NCI-H1092 treated with DMSO at 0.1 percent for 48 hours (cell line): ENCODE measurements around the gene MADCAM1.

Source experiments
- DNase-seq: peaks from one replicate; lab custom pipeline; 2025; lab: John Stamatoyannopoulos, UW

MADCAM1 gene

DNA sequence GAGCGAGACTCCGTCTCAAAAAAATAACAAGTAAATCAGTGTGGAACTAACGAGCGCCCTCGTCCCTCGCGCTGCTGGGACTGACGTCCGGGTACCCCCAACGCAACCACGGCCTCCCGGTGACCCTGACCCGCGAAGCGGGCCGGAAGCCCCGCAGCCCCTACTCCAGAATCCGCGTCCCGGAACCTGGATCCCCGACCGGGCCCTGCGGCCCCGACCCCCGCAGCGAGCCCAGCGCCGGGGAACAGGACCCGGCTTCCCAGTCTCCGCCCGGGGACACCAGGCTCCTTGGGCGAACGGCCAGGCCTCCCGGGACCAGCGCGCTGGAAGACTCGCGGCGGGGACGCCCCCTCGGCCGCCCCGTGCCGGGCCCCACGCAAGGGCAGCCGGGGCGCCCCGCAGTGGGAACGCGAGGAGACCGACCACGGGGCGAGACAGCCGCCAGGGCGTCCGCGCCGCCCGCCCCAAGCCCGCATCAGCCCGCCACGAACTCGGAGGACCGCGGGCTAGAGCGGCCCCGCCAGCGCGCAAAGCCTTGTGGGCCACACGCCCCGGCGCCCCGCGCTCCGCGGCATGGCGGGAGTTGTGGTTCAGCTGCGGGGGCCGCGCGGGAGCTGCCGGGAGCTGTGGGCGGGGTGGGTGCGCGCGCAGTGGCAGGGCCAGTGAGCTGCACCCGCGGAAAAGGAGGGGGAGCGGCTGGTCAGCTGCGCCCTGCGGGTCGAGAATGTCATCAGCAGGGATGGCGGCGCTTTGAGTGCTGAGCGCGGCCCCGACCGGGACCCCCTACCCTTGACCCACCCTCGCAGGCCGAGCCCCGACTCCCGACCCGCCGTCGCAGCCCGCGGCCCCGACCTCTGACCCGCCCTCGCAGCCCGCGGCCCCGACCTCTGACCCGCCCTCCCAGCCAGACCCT is 7.5 kb upstream of the MADCAM1 start:
- peak; percentile 93 for DNase-seq

DNA sequence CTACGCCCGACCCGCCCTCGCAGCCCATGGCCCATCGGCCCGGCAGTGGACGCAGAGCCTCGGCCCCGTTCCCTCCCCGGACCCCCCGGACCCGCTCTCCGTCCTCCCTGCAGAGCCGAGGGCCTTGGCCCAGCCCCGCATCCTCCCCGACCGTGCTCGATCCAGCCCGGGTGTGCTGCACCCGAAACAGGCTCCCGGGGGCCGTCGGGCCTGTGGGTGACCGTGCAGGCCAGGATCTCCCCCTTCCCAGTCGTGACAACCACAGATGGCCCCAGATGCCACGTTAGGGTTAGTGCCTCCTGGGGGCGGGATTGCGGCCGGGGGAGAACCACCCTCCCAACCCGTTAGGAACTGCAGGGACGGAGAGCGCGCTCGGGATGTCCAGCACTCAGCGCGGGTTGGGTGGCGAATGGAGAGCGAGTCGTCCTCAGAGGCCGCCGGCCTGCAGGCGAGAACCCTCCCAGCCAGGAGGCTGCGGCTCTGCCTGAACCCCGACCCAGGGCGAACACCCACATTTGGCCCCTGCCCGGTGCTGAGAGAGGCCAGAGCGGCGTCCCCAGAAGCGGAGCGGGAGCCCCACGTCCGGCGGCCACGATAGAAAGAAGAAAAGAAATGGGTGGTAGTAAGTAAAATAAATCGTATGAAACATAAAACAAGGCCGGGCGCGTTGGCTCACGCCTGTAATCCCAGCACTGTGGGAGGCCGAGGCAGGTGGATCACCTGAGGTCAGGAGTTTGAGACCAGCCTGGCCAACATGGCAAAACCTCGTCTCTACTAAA is 6.7 kb upstream of the MADCAM1 start:
- DNase-seq, result no peak

DNA sequence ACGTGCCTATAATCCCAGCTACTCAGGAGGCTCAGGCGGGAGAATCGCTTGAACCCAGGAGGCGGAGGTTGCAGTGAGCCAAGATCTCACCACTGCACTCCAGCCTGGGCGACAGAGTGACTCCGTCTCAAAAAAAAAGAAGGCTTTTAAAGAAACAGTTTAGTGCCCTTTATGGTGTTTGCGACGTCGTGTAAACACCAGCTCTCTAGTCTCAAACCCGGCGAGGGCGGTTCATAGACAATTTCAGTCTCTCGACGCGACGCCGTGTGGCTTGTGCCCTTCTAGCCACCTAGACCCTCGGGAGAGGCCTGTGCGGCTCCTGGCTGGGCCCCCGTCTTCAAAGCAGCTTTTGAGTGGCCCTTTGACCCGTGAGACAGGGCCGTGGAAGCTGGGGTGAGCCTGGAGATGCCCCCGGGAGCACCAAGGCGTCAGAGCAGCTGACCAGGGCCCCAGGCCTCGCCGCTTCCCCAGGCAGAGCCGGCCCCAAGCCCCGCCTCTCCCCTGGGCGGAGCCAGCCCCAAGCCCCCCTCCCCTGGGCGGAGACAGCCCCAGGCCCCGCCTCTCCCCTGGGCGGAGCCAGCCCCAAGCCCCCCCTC is 5.0 kb upstream of the MADCAM1 start:
- DNase-seq, result no peak

DNA sequence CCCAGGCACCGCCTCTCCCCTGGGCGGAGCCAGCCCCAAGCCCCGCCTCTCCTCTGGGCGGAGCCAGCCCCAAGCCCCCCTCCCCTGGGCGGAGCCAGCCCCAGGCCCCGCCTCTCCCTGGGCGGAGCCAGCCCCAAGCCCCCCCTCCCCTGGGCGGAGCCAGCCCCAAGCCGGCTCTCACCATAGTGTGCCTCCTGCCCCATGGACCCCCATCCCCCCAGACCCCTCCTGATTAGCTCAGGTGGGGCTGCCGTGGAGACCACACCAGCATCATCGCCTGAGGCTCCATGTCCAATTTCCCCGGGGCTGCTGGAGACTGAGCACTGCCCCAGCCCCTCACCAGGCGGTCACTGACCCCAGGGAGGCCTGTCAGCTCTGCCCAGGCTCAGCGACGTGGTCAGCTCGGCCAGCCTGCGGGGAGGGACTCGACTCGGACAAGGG is 4.2 kb upstream of the MADCAM1 start:
- DNase-seq, result no peak

DNA sequence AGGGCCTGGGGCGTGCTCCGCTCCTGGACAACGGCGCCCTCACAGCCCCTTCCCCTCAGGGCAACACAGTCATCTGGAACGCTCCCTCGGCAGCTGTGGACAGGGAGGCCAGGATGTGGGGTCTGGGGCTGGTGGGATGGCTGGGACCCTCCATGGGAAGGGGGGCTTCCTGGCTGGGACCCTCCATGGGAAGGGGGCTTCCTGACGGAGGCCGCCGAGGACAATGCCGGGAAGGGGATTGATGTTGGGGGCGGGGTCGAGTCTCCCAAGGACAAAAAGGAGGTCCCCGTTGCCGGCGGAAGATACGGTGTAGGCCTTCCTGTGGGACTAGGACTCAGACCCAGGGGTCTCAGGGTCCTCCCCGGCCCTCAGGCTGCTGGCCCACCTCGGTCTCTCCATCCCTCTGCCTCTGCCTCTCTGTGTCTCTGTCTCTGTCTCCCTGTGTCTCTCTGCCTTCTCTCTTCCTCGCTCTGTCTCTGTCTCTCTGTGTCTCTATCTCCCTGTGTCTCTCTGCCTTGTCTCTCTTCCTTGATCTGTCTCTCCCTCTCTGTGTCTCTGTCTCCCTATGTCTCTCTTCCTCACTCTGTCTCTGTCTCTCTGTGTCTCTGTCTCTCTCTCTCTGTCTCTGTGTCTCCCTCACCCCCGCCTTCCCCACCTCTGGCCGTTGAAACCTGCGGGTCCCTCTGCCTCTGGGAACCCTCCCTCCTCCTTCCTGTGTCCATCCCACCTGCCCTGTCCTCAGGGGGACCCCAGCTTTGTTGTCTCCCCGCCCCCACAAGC is 2.7 kb upstream of the MADCAM1 start:
- DNase-seq, result no peak

DNA sequence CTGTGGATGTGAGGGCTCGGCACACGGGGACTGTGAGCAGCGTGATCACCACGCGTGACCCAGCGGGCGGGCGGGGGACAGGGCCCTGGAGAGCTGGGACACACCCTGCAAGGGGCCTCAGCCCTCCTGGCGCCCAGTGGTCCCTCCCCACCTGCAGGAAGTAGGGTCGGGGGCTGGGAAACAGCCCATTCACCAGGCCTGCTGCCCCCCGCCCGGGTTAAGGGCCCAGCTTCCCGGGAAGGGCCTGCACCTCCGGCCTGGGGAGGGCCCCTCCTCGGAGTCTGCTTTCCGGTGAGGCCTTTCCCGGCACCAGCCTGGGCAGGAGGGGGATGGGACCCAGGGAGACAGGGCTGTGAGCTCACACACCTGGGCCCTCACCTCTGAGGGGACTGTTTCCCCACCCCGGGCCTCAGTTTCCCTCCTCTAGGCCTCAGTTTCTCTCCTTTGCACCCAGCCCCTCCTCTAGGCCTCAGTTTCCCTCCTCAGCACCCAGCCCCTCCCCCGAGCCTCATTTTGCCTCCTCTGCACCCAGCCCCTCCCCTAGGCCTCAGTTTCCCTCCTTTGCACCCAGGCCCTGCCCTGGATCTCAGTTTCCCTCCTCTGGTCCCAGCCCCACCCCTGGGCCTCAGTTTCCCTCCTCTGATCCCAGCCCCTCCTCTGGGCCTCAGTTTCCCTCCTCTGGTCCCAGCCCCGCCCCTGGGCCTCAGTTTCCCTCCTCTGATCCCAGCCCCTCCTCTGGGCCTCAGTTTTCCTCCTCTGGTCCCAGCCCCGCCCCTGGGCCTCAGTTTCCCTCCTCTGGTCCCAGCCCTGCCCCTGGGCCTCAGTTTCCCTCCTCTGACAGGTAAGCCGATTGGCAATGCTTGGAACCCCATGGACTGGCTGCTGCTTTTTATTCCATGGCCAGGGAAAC is 1.9 kb upstream of the MADCAM1 start:
- DNase-seq, result no peak

DNA sequence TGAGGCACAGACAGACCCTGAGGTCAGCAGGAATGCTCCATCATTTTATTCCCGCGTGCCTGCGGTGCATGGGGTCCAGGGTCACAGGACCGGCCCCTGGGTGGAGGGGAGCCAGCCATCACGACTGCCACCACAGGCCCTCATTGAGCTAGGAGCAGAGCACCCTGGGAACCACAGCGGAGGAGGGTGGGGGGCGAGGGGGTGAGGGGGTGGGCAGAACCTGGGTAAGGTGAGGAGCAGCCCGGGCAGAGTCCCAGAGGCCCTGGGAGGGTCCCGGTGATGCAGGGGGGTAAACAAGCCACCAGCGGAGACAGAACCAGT is 1.2 kb upstream of the MADCAM1 start:
- DNase-seq, result no peak

DNA sequence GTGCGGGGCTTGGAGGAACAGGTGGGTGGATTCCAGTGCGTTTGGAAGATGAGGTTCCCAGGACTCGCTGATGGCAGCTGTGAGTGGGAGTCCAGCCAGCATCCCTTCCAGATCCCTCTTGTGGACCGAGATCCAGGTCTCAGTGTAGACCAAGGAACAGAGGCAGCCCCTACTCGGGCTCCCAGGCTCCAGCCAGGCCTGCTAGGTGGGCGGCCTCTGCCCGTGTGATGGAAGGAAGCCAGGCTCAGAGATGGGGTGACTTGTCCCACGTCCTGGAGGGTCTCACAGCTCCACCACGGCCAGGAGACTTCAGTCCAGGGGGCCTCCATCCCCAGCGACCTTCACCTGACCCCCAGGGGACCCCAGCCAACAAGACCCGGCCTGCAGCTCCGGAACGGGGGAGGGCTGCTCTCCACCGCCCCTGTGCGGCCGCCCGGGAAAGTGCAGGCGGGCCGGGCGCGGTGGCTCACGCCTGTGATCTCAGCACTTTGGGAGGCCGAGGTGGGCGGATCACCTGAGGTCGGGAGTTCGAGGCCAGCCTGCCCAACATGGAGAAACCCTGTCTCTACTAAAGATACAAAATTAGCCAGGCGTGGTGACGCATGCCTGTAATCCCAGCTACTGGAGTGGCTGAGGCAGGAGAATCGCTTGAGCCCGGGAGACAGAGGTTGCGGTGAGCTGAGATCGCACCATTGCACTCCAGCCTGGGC is 729 bp upstream of the MADCAM1 start:
- DNase-seq, result peak; percentile 24

DNA sequence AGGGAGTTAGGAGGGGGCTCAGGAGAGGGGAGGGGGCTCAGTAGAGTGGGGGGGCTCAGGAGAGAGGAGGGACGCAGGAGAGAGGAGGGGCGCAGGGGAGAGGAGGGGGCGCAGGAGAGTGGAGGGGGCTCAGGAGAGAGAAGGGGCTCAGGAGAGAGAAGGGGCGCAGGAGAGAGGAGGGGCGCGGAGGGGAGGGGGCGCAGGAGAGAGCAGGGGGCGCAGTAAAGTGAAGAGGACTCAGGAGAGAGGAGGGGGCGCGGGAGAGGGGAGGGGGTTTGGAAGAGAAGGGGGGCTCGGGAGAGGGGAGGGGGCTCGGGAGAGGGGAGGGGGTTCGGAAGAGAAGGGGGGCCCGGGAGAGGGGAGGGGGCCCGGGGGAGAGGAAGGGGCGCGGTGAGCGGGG is 700 bp downstream of the MADCAM1 start:
- DNase-seq, result no peak

DNA sequence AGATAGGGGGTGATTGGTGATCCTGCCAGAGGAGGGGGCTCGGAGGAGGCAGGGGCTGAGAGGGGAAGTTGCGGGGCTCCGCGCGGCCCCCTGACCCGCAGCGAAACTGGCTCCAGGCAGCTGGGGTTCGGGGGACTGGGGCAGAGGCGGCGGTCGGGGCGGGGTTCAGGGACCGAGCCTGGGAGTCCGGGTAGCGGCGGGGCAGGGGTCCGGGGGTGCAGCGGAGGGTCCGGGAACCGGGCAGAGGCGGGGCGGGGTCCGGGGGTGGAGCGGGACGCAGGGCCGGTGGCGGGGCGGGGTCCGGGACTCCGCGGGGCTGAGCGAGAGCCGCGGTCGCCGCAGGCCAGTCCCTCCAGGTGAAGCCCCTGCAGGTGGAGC is 1.2 kb downstream of the MADCAM1 start:
- no peak for DNase-seq

DNA sequence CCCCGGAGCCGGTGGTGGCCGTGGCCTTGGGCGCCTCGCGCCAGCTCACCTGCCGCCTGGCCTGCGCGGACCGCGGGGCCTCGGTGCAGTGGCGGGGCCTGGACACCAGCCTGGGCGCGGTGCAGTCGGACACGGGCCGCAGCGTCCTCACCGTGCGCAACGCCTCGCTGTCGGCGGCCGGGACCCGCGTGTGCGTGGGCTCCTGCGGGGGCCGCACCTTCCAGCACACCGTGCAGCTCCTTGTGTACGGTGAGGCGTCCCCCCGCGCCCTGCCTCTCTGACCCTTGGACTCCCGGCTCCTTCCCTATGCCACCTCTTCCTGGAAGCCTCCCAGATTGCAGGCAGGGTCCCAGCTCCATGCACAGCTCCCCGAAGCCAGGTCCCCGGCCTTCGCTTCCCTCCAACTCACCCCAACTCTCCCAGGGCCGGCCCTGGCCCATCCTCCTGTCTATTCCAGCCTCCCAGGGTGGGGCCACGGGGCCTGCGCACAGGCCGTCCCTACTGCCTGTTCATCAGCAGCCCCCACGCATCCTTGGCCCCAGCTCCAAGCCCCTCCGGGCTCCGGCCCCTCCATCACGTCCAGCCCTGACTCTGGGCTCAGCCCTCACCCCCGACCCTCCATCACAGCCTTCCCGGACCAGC is 1.7 kb downstream of the MADCAM1 start:
- DNase-seq, result no peak

DNA sequence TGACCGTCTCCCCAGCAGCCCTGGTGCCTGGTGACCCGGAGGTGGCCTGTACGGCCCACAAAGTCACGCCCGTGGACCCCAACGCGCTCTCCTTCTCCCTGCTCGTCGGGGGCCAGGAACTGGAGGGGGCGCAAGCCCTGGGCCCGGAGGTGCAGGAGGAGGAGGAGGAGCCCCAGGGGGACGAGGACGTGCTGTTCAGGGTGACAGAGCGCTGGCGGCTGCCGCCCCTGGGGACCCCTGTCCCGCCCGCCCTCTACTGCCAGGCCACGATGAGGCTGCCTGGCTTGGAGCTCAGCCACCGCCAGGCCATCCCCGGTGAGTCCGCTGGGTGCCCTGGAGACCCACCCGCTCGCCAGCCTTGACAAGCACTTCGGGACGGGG is 2.2 kb downstream of the MADCAM1 start:
- DNase-seq, result no peak

DNA sequence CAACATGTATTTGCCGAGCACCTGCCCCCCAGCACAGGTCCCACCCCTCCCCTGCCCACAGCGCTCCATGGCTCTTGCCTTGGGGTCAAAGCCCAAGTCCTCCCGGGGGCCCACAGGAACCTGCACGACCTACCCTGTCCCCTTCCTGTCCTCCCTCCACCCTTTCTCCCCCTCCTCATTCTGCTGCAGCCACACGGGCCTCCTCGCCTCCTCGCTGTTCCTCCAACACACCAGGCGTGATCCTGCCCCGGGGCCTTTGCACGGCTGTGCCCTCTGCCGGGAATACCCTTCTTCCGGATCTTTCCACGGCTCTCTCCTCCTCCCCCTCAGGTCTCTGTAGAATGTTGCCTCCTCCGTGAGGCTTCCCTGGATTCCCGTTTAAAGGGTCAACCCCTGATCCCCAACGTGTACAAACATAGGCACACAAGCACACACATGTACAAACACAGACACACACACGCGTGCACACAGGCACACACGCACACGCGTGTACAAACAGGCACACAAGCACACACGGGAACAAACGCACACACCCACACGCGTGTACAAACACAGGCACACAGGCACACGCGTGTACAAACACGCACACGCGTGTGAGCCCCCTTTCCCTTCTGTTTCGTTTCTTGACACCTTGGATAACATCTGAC is 2.8 kb downstream of the MADCAM1 start:
- no peak for DNase-seq

DNA sequence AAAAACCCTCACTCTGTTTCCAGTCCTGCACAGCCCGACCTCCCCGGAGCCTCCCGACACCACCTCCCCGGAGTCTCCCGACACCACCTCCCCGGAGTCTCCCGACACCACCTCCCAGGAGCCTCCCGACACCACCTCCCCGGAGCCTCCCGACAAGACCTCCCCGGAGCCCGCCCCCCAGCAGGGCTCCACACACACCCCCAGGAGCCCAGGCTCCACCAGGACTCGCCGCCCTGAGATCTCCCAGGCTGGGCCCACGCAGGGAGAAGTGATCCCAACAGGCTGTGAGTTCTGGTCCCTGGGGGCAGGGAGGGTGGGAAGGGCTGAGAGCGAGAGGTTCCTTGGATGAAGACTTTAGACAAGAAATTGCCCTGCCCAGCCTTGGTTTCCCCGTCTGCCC is 5.4 kb downstream of the MADCAM1 start:
- no peak for DNase-seq

DNA sequence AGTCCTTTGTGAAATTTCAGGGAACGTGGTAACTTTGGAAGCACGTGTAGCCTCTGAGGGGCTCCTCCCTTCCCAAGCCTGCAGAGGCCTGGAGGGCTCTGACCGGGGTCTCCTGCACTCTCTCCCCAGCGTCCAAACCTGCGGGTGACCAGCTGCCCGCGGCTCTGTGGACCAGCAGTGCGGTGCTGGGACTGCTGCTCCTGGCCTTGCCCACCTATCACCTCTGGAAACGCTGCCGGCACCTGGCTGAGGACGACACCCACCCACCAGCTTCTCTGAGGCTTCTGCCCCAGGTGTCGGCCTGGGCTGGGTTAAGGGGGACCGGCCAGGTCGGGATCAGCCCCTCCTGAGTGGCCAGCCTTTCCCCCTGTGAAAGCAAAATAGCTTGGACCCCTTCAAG is 8.3 kb downstream of the MADCAM1 start:
- no peak for DNase-seq

DNA sequence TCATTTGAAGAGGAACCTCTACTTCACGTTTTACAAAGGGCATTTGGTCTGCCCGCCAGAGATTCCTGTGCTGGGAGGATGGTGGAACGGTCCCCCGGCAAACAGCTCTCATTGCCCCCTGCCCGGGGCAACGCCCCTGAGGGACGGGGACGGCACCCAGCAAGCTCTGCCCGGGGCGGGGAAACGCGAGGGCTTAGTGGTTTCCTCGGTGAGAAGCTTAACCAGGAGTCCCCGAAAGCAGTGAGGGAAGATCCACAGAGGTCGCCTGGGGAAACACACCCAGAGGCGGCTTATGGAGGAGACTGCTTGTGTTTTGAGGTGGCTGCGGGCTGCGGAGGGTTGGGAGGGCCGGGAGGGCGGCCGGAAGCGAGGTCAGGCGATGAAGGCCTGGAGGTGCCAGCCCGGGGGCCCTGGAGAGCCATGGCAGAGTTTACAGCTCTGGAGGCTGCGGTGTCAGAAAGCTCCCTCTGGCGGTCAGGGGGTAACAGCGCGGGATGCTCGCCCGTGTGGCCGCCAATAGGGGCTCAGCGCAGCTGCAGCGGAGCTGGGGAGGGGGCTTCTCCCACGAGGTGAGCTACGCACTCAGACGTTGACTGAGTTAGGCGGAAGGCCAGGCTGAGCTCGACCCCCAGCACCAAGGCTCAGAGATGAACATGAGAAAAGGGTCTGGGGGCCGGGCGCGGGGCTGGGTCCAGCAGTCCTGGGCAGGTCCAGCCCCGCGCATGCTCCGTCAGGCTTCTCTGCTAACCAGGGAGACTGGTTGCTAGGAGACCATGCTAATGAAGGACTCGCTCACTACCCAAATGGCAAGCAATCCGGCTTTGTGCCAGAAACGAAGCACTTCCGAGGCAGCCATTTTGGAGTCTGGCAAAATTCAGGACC is 10.4 kb downstream of the MADCAM1 start:
- DNase-seq, result peak; percentile 100

DNA sequence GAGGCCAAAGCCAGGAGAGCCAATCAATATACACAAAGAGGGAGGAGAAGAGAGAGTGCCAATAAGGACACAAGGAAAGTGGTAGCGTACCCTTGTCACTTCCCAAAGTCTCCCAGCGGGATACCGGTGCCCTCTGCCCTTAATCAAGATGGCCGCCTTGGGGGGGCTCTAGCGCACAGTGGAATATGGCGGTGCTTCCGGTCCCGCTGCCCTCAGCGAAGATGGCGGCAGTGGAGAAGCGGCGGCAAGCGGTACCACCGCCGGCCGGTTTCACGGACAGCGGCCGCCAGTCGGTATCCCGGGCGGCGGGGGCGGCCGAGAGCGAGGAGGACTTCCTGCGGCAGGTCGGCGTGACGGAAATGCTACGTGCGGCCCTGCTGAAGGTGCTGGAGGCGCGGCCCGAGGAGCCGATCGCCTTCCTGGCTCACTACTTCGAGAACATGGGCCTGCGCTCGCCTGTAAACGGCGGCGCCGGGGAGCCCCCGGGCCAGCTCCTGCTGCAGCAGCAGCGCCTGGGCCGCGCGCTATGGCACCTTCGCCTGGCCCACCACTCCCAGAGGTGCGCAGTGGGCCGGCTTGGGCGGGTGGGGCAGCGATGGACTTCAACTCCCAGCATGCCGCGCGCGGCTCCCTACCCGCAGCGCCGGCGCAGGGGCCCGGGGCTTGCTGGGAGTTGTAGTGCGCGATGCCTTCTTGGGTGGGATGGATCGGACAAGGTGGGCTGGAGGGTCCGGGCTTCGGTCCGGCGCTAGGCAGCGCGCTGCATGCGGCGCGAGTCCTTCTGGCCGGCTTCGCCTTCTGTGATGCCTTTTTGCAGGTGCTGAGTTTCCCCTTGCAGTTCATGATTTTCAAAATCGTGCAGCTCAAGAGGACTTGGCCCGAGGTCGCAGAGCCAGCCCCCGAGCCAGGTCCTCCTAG is 11.3 kb downstream of the MADCAM1 start, which contains the start of gene TPGS1:
Gene TPGS1, plus strand, starts transcription at position 212 of the 918 bp plus-strand sequence. Its CDS starts 10 bp downstream, at position 222.
- peak; percentile 86 for DNase-seq
